ENCODE measurements around the gene SIGLEC1. TPM values are rescaled to one million over a fixed set of nuclear protein-coding genes. Genes with fewer than 3 reads are reported as not detected.

The SIGLEC1 gene
- total RNA-seq, 1 donor, result under 0.01 TPM

DNA sequence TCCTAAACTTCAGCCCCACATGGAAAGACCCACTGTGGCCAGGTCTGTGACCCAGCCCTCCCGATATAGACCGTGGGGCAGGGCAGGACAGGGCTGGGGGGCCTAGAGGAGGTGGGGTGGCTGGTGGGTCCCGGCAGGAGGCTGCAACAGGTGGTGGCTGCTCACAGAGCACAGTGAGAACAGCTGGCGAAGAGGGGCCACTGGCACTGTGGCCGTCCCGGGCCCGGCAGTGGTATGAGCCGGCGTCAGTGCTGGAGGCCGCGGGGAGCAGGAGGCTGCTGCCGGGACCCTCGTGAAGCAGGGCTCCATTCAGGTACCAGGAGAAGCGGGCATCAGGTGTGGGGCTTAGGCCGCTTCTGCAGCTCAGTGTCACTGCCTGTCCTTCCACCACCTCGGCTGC lies 13.4 kb downstream of the SIGLEC1 start:
- no peaks in the 10 kb centered on the region for H3K9me3 ChIP-seq (ENCODE audit: low read depth, low read length)
- peak; percentile 37 for DNase-seq (ENCODE audit: insufficient read length, low spot score, missing footprints)
- H3K4me1 ChIP-seq (ENCODE audit: insufficient read depth, low read length), result no peaks in the 10 kb centered on the region
- TF ChIP-seq, protein P1, sequence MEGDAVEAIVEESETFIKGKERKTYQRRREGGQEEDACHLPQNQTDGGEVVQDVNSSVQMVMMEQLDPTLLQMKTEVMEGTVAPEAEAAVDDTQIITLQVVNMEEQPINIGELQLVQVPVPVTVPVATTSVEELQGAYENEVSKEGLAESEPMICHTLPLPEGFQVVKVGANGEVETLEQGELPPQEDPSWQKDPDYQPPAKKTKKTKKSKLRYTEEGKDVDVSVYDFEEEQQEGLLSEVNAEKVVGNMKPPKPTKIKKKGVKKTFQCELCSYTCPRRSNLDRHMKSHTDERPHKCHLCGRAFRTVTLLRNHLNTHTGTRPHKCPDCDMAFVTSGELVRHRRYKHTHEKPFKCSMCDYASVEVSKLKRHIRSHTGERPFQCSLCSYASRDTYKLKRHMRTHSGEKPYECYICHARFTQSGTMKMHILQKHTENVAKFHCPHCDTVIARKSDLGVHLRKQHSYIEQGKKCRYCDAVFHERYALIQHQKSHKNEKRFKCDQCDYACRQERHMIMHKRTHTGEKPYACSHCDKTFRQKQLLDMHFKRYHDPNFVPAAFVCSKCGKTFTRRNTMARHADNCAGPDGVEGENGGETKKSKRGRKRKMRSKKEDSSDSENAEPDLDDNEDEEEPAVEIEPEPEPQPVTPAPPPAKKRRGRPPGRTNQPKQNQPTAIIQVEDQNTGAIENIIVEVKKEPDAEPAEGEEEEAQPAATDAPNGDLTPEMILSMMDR (IDR thresholded peaks at IDR 0.05; ENCODE audit: extremely low read depth, low read depth, low read length), result no peak
- no peak overlapping the region for H3K4me3 ChIP-seq (ENCODE audit: insufficient read depth, low read length)
- no peak overlapping the region for H3K27ac ChIP-seq (ENCODE audit: low read depth, low read length)
- no peak overlapping the region for H3K4me2 ChIP-seq (ENCODE audit: insufficient read depth, low read length)
- no peak overlapping the region for H2AFZ ChIP-seq (ENCODE audit: low read length)
- no peaks in the 10 kb centered on the region for H3K79me2 ChIP-seq (ENCODE audit: insufficient read depth, low read length)
- no peaks in the 10 kb centered on the region for H3K36me3 ChIP-seq (ENCODE audit: insufficient read depth, low read length)
- no peaks in the 10 kb centered on the region for H4K20me1 ChIP-seq (ENCODE audit: insufficient read depth, low read length)
- no peaks in the 10 kb centered on the region for H3K27me3 ChIP-seq (ENCODE audit: insufficient read depth, low read length)

DNA sequence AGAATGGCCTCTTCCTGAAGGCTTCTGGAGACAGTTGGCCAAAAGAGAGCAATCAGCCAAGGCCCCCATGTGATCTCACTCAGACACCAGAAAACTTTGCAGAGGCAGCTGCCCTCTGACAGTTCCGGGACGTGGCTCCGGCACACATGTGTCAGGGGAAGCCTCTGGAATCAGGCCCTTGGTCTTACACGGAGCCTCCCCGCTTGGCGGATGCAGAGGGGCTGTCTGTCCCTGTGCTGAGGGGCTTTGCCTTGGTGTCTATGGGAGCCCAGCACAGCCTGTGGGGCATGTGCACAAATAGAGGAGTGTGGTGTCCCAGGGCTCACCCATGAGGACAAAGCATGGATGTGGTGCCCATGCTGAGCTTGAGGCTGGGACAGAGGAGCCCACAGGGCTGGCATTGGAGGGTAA lies 13.8 kb downstream of the SIGLEC1 start:
- no peak overlapping the region for H3K27ac ChIP-seq (ENCODE audit: low read depth, low read length)
- no peak overlapping the region for H3K4me3 ChIP-seq (ENCODE audit: insufficient read depth, low read length)
- H4K20me1 ChIP-seq (ENCODE audit: insufficient read depth, low read length), result no peaks in the 10 kb centered on the region
- no peaks in the 10 kb centered on the region for H3K27me3 ChIP-seq (ENCODE audit: insufficient read depth, low read length)
- no peaks in the 10 kb centered on the region for H3K4me1 ChIP-seq (ENCODE audit: insufficient read depth, low read length)
- H3K36me3 ChIP-seq (ENCODE audit: insufficient read depth, low read length), result no peaks in the 10 kb centered on the region
- H2AFZ ChIP-seq (ENCODE audit: low read length), result no peak overlapping the region
- peak; percentile 67 for DNase-seq (ENCODE audit: insufficient read length, low spot score, missing footprints)
- no peaks in the 10 kb centered on the region for H3K79me2 ChIP-seq (ENCODE audit: insufficient read depth, low read length)
- no peaks in the 10 kb centered on the region for H3K9me3 ChIP-seq (ENCODE audit: low read depth, low read length)
- no peak overlapping the region for H3K4me2 ChIP-seq (ENCODE audit: insufficient read depth, low read length)
- TF ChIP-seq, protein P1 (IDR thresholded peaks at IDR 0.05; ENCODE audit: extremely low read depth, low read depth, low read length), result no peak

DNA sequence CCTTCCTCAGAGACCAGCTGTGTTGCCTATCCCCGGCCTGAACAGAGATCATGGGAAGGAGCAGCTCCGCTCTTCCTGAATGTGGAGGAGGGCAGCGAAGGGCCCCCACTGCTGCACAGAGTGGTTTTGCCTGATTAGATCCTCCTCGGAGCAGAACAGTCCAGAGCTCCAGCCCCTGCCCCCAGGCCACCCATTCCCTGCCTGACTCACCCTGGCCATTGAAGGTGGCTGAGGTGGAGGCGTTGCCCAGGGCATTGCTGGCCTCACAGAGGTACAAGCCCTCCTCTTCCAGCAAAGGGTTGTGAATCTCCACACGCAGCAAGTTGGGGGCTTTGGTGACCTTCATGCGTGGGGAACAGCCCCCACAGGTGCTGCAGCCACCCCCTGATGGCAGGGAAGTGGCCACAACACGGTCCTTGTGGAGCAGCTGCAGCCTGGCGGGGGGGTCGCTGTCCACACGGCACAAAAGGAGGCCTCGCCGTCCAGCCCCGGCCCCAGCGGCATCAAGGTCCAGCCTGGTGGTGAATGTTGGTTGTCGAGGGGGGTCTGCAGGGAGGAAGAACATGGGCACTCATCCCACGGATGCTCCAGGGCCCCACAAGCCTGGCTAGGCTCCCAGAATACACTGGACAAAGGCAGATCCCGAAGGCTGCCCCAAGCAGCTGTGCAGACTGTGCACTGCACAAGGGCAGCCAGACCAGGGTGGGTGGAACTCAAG lies 14.7 kb downstream of the SIGLEC1 start:
- no peak overlapping the region for H3K27ac ChIP-seq (ENCODE audit: low read depth, low read length)

More for the DNA sequence above, 14.7 kb downstream of the SIGLEC1 start:
- H3K4me3 ChIP-seq (ENCODE audit: insufficient read depth, low read length), result no peak overlapping the region
- H4K20me1 ChIP-seq (ENCODE audit: insufficient read depth, low read length), result no peaks in the 10 kb centered on the region
- no peaks in the 10 kb centered on the region for H3K36me3 ChIP-seq (ENCODE audit: insufficient read depth, low read length)
- H3K4me1 ChIP-seq (ENCODE audit: insufficient read depth, low read length), result no peaks in the 10 kb centered on the region
- DNase-seq (ENCODE audit: insufficient read length, low spot score, missing footprints), result peak; percentile 74
- H3K9me3 ChIP-seq (ENCODE audit: low read depth, low read length), result no peaks in the 10 kb centered on the region
- H3K4me2 ChIP-seq (ENCODE audit: insufficient read depth, low read length), result no peak overlapping the region
- no peaks in the 10 kb centered on the region for H3K79me2 ChIP-seq (ENCODE audit: insufficient read depth, low read length)
- no peaks in the 10 kb centered on the region for H3K27me3 ChIP-seq (ENCODE audit: insufficient read depth, low read length)
- H2AFZ ChIP-seq (ENCODE audit: low read length), result no peak overlapping the region
- TF ChIP-seq, protein P1 (IDR thresholded peaks at IDR 0.05; ENCODE audit: extremely low read depth, low read depth, low read length), result no peak

Data from osteoblast (primary cell).